GM21717 (cell line): ENCODE measurements around the gene LRP1.

ENCODE experiments used
- ATAC-seq: cut with Tn5 transposase; IDR thresholded peaks from one replicate; pipeline ENCODE4 v1.9.1; 2021; ENCODE audit warnings: mild to moderate bottlenecking, moderate library complexity; ENCODE audit not compliant: unreplicated experiment

The LRP1 gene

GRCh38 chr12:57152639-57153038, 24.4 kb downstream of the LRP1 start:
- no peak for ATAC-seq

GRCh38 chr12:57153415-57153997, 25.2 kb downstream of the LRP1 start:
- no peak for ATAC-seq

- no peak for ATAC-seq
Observed at GRCh38 chr12:57154076-57154475, 25.8 kb downstream of the LRP1 start.

- no peak for ATAC-seq
Observed at GRCh38 chr12:57154804-57155434, 26.6 kb downstream of the LRP1 start.

GRCh38 chr12:57156701-57157403, 28.6 kb downstream of the LRP1 start:
- ATAC-seq = no peak

- ATAC-seq = no peak
Observed at GRCh38 chr12:57157588-57158173, 29.4 kb downstream of the LRP1 start.

DNA sequence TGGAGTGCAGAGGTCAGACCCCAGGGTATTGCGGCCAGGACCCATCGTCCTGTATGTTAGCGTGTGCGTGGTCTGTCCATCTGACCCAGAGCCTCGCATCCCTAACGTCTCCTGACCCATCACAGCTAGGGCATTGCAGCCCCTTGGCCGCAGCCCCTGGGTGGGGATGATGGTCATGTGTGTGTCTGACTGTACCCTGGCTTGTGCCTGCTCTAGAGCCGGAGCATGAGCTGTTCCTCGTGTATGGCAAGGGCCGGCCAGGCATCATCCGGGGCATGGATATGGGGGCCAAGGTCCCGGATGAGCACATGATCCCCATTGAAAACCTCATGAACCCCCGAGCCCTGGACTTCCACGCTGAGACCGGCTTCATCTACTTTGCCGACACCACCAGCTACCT, 29.9 kb downstream of the LRP1 start:
- no peak for ATAC-seq

GRCh38 chr12:57158665-57159064, 30.4 kb downstream of the LRP1 start:
- ATAC-seq = no peak

DNA sequence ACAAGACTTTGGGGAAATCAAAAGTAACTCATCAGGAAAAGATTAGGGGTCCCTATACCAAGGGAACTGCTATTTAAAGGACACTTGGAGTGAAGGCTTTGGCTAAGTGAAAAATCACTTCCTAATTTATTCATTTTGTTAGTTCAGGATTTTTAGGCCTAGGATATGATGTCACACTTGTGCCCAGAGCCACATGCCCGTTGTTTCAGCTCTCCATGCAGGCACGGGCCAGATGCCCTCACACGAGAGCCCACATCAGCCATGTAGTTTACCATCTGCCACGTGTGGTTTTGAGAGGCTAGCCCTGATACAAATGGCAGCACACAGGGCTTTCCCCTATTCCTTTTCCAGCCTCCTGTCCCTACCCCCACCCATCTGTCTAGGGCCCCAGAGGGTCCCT, 31.0 kb downstream of the LRP1 start:
- ATAC-seq = no peak

- no peak for ATAC-seq
Observed at GRCh38 chr12:57160040-57160439, 31.8 kb downstream of the LRP1 start.

DNA sequence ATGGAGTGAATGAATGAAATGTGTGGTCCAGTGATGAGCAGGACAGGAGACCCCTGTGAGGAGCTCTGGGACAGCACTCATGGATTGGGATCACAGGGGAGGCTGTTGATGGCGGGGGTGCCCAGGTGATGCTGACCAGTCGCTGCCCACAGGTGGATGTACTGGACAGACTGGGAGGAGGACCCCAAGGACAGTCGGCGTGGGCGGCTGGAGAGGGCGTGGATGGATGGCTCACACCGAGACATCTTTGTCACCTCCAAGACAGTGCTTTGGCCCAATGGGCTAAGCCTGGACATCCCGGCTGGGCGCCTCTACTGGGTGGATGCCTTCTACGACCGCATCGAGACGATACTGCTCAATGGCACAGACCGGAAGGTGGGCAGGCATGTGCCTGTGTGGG, 32.5 kb downstream of the LRP1 start:
- no peak for ATAC-seq

GRCh38 chr12:57161491-57161890, 33.2 kb downstream of the LRP1 start:
- no peak for ATAC-seq

GRCh38 chr12:57162553-57163125, 34.4 kb downstream of the LRP1 start:
- no peak for ATAC-seq

- no peak for ATAC-seq
Observed at GRCh38 chr12:57164454-57164853, 36.2 kb downstream of the LRP1 start.

DNA sequence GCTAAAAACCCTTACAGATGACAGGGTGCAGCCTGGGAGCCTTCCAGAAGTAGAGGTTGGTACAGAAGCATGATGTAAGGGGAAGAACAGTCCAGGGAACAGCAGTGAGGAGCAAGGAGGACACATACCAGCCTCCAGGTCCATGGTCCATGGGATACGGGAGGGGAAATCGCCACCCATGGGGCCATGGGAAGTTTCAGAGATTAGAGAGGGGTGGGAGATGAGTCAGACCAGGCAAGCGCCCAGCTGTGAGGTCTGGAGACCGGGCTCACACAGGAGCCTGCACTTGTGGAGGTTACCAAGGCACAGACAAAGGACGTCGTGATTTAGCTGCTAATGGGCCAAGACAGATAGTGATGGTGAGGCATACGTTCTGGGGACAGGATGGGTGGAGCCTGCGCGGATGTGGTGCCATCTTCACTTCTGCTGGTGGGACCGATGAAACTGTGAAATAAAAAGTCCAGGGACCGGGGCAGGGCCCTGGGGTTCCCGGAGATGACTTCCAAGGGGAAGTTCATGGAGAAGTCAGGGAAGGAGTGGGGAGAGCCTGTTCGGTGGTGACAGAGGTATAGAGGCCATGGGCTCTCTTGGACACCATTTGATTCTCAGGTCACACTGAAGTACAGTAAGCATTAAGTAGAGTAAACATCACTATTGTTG, 36.8 kb downstream of the LRP1 start:
- no peak for ATAC-seq

GRCh38 chr12:57165741-57166140, 37.5 kb downstream of the LRP1 start:
- ATAC-seq = no peak

DNA sequence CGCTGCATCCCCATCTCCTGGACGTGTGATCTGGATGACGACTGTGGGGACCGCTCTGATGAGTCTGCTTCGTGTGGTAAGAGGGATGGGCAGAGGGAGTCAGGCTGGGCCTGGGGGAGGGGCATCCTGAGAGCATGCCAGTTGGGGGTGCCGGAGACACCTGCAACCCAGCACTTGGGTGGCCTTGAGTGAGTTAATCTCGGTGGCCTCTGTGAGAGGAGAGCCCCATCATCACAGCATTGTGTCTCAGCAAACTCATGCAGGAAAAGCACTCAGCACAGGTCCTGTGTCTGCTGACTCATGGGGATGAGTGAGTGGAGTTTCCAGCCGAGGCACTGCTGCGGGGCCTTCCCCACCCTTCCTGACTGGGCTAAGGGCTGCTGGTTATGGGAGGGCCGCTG, 38.7 kb downstream of the LRP1 start:
- no peak for ATAC-seq

- ATAC-seq = no peak
Observed at GRCh38 chr12:57168058-57168457, 39.8 kb downstream of the LRP1 start.

GRCh38 chr12:57169046-57169795, 40.9 kb downstream of the LRP1 start:
- no peak for ATAC-seq

DNA sequence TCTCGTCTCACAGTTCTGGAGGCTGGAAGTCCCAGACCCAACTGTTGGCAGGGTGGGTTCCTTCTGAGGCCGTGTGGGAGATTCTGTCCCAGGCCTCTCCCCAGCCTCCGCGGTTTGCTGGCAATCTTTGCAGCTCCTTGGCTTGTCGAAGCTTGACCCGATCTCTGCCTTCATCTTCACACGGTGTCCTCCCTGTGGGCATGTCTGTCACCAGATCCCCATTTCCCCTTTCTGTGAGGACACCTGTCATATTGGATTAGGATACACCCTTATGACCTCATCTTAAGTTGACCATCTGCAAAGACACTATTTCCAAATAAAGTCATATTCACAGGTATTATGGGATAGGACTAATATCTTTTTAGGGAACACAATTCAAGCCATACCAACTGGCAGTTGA, 41.7 kb downstream of the LRP1 start:
- ATAC-seq = no peak
